GM12864 (cell line): Measurements from ENCODE around the gene ZFHX3.

ENCODE experiments used
- DNase-seq: peaks from one replicate; pipeline ENCODE4 v3.0.0-alpha.2; 2011; ENCODE audit warnings: low read depth
- H3K4me3 ChIP-seq: 2 replicates; pipeline ENCODE4 v1.5.1; 2011; ENCODE audit warnings: mild to moderate bottlenecking, low read depth, low read length, control low read depth
- TF ChIP-seq, protein P1 (sequence below): IDR thresholded peaks from 2 replicates; pipeline ENCODE4 v1.5.1; 2011; ENCODE audit warnings: low read depth, mild to moderate bottlenecking, moderate library complexity, low read length, control low read depth, inconsistent platforms; ENCODE audit errors: missing control alignments

Gene ZFHX3

DNA sequence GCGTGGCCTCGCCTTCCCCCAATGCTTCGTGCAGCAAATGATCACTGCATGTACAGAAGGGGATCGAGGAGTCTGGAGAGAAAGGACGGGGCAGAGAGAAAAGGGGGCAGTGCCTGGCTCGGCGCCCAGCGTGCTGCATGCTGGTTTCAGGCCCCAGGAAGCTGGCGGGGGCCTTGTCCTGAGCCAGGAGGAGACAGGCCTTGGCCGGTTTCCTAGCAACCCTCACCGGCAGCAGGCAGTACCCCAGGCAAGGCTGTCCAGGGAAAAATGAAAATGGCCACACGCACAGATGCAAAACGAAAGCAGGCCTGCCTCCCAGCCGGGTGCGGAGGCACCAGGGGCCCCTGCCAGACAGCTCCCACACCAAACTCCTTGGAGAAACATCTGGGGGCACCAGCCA, 126.3 kb downstream of the ZFHX3 start:
- TF ChIP-seq, protein P1, sequence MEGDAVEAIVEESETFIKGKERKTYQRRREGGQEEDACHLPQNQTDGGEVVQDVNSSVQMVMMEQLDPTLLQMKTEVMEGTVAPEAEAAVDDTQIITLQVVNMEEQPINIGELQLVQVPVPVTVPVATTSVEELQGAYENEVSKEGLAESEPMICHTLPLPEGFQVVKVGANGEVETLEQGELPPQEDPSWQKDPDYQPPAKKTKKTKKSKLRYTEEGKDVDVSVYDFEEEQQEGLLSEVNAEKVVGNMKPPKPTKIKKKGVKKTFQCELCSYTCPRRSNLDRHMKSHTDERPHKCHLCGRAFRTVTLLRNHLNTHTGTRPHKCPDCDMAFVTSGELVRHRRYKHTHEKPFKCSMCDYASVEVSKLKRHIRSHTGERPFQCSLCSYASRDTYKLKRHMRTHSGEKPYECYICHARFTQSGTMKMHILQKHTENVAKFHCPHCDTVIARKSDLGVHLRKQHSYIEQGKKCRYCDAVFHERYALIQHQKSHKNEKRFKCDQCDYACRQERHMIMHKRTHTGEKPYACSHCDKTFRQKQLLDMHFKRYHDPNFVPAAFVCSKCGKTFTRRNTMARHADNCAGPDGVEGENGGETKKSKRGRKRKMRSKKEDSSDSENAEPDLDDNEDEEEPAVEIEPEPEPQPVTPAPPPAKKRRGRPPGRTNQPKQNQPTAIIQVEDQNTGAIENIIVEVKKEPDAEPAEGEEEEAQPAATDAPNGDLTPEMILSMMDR = no peak
- H3K4me3 ChIP-seq = no peak overlapping the region
- DNase-seq = no peak

GRCh38 chr16:72921106-72921505, 126.8 kb downstream of the ZFHX3 start:
- TF ChIP-seq, protein P1 = no peak
- H3K4me3 ChIP-seq = no peak overlapping the region
- DNase-seq = no peak

GRCh38 chr16:72917051-72917450, 130.9 kb downstream of the ZFHX3 start:
- H3K4me3 ChIP-seq = no peak overlapping the region
- DNase-seq = no peak
- TF ChIP-seq, protein P1 = no peak

DNA sequence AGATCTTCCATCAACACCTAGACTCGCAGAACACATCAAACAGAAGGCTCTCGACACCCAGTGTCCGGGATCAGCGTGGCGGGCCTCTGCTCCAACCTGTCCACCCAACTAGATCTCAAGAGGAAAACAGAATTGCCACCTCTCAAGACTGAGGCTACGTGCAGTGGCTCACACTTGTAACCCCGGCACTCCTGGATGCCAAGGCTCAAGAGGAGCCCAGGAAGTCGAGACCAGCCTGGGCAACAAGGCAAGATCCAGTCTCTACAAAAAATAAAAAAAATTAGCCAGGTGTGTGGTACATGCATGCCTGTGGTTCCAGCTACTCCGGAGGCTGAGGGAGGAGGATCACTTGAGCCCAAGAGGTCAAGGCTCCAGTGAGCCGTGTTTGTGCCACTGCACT, 132.6 kb downstream of the ZFHX3 start:
- TF ChIP-seq, protein P1 = no peak
- no peak overlapping the region for H3K4me3 ChIP-seq
- DNase-seq = no peak

- TF ChIP-seq, protein P1 = no peak
- DNase-seq = no peak
- no peak overlapping the region for H3K4me3 ChIP-seq
These were observed 134.4 kb downstream of the ZFHX3 start for GRCh38 chr16:72913551-72913950.

GRCh38 chr16:72911971-72912370, 136.0 kb downstream of the ZFHX3 start:
- H3K4me3 ChIP-seq = no peak overlapping the region
- TF ChIP-seq, protein P1 = no peak
- DNase-seq = no peak

DNA sequence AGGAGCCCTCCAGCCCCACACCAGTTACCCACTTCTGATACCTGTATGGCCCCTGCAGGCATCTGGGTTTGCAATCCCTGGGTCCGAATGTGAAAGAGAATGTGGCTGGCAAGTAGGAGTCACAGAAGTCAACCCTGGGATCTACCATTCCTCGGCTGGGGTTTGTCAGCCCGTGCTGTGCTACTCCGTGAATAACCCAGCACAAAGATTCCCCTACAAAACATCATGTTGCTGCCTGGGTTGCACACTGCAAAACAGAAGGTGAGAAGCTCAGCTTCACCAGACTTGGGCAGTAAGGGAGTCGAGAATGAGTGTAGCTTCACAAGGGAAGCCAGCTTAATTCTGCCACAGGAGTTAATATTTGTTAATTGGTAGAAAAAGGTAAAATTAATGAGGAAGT, 137.1 kb downstream of the ZFHX3 start:
- no peak overlapping the region for H3K4me3 ChIP-seq
- DNase-seq = no peak
- TF ChIP-seq, protein P1 = no peak
